ENCODE measurements around the gene SPTBN1.

- TF ChIP-seq CTCF (conservative IDR thresholded peaks at IDR 0.05; ENCODE audit: low read length) = no peak
- no peak for TF ChIP-seq EZH2phosphoT487 (IDR thresholded peaks at IDR 0.05; ENCODE audit: borderline replicate concordance, low read depth, low read length)
Observed at GRCh38 chr2:54590216-54591120, 134.3 kb downstream of the SPTBN1 start.

All from OCI-LY7 (cell line).